Endothelial cell of umbilical vein (primary cell): ENCODE results near the gene CCDC85C.

Experiments used
- CTCF ChIP-seq, 2 donors: IDR thresholded peaks; 1 replicate in 1 of 2; 2 replicates in 1 of 2; pipeline ENCODE4 v1.5.1; 2011; ENCODE audit warnings: low read length in 2 of 2, mild to moderate bottlenecking in 2 of 2, moderate library complexity in 2 of 2, control low read depth in 1 of 2, inconsistent platforms in 1 of 2, low read depth in 1 of 2; ENCODE audit not compliant: insufficient read depth in 1 of 2; ENCODE audit errors: extremely low read depth in 1 of 2
- EZH2 ChIP-seq: IDR thresholded peaks from 2 replicates; pipeline ENCODE4 v1.6.1; 2012; ENCODE audit warnings: borderline replicate concordance, low read depth, mild to moderate bottlenecking, moderate library complexity, low read length, inconsistent platforms; ENCODE audit not compliant: severe bottlenecking
- JUN ChIP-seq: IDR thresholded peaks from 2 replicates; pipeline ENCODE4 v1.6.1; 2011; ENCODE audit warnings: borderline replicate concordance, low read depth; ENCODE audit not compliant: insufficient read length, insufficient read depth
- MAX ChIP-seq: IDR thresholded peaks from 2 replicates; pipeline ENCODE4 v1.6.1; 2011; ENCODE audit not compliant: insufficient read depth, insufficient read length
- POLR2A ChIP-seq: IDR thresholded peaks from 2 replicates; pipeline ENCODE4 v1.6.1; 2012; ENCODE audit warnings: low read depth, mild to moderate bottlenecking, control low read depth, low read length
- POLR2AphosphoS5 ChIP-seq: IDR thresholded peaks from 2 replicates; pipeline ENCODE4 v1.6.1; 2012; ENCODE audit warnings: low read depth, mild to moderate bottlenecking, control low read depth, low read length, moderate library complexity; ENCODE audit not compliant: insufficient read depth

GRCh38 chr14:99527026-99527425 lies 77.0 kb downstream of the CCDC85C start:
- no peak for TF ChIP-seq CTCF (IDR thresholded peaks at IDR 0.05; ENCODE audit: extremely low read depth in 1 of 2, insufficient read depth in 1 of 2, low read depth in 1 of 2, low read length in 2 of 2)
- TF ChIP-seq POLR2A = no peak
- TF ChIP-seq MAX = no peak
- TF ChIP-seq EZH2 = no peak
- no peak for TF ChIP-seq POLR2AphosphoS5
- TF ChIP-seq JUN = no peak
